MV-4-11 (cell line): ENCODE results near the gene OR2H1.
"Not testable (repeated sequence)": the region's sequence is repeated elsewhere in the genome, so short reads cannot be mapped to it uniquely, and the experiment has no call there.

Experiments used
- DNase-seq: peaks from one replicate; lab custom pipeline; 2025; lab: John Stamatoyannopoulos, UW

OR2H1 gene

DNA sequence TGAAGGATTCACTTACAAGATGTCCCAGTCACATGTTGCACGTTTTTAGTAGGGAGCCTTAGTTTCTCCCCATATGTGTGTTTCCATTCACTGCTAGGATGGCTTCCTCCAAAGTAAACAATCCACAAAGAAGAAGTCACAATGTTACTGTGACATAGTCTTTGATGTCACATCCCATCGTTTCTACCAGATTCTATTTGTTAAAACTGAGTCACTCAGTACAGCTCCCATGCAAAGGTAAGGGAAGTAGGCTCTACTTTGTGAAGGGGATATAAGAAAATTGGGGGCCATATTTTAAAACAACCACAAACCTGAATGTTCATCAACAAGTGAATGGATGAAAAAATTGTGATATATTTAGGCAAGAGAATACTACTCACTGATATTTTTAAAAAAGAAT is at the start of gene OR2H1, which contains the start of gene OR11A1:
TSS of gene OR2H1 (plus strand) at position 185 of the 400 bp plus-strand sequence. CDS start 4,615 bp downstream, outside the sequence.
TSS of gene OR11A1 (minus strand) at position 101 of the 400 bp plus-strand sequence. CDS start 29,430 bp downstream, outside the sequence.
- no peak for DNase-seq

DNA sequence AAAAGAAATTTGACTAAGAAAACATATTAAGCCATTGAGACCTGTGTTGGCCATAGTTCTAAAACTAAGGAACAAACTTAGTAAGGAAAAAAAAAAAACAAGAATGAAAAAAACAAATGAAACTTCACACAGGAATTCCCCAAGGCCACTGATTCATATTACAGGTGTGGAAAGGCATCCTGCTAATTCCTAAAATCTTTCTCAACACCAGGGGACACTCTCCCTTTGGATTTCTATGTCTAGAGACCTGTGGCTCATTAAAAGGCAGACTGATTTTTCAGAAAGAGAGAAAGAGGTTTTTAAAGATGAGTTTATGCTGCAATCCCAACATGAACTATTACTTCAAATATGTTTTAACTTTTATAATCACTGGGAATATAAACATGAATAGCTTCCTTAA is 42.4 kb upstream of the OR2H1 start, which contains the start of gene OR12D1:
TSS of gene OR12D1 (plus strand) at position 341 of the 400 bp plus-strand sequence.
- no peak for DNase-seq

DNA sequence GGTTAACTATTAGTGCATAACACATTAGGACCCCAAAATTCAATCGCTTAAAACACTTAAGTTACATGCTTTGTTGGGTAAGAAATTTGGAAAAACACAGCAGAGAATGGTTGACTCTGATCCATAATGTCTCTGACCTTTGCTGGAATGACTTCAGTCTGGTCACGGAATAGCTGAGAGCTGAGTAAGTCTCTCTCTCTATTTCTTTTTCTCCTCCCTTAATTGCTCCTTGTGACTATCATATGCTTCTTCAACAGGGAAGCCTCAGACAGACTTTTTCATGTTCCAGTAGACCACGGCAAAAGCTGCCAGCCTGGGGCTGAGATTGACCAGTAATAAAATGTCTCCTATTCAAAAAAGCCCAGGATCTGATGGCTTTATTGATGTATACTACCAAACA is 37.4 kb upstream of the OR2H1 start:
- no peak for DNase-seq

DNA sequence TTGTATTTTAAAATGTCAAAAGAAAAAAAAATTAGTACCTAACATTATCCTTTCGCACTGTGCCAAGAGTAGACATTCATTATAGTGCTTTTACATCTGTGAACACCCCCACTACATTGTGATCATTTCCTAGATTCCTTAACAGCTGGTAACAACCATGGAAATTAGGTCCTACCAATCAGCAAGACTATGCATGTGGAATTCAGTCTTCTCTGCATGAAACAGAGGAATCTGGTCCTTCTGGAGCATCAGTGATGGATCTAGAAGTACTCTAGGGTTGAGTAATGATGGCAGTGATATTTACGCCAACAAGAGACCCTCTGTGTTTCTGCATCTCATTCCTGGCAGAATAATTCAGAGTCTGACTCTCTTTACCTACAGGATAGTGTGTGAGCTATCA is 32.8 kb upstream of the OR2H1 start:
- DNase-seq = no peak

DNA sequence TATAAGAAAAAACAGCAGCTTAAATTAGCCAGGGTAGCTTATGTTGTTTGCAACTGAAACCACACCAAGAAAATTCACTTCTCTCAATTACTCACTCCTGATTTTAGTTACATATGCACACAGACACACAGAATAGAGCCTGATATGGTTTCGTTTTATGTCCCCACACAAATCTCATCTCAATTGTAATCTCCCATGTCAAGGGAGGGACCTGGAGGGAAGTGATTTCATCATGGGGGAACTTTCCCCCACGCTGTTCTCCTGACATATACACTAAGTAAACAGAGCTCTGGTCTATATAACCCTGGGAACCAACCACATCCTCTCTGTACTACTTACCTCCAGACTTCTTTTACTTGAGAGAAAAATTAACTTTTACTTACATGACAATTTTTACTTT is 32.4 kb upstream of the OR2H1 start:
- DNase-seq = no peak

DNA sequence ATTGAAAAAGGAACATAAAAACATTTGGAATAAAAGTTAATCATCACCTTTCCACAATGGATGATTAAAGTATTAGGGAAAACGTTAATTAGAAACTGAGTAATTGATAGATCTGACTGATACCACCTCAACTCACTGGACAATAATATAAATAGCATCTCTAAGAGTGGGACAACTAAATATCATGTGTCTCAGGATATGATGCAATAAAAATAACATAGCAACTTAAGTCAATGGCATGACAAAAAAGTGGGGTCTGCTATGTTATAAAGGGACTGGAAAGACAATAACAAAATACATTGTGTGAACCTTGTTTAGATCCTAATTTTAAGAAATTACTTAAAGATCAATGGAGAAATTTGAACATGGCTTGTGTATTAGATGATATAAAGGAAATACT is 31.9 kb upstream of the OR2H1 start:
- no peak for DNase-seq

DNA sequence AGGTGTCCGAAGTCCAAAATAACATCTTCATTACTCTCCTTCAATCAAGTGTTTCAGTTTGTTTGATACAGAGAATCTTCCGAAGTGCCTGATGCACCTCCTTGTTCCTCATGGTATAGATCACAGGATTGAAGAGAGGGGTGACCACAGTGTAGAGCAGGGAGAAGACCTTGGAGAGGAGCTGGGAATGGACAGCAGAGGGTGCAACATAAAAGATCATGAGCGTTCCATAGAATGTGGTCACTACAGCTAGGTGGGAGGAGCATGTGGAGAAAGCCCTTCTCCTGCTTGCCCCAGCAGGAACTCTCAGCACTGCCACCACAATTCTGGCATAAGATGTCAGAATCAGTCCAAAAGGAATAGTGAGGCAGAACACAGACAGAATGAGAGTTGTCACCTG is 30.3 kb upstream of the OR2H1 start:
- DNase-seq = no peak

DNA sequence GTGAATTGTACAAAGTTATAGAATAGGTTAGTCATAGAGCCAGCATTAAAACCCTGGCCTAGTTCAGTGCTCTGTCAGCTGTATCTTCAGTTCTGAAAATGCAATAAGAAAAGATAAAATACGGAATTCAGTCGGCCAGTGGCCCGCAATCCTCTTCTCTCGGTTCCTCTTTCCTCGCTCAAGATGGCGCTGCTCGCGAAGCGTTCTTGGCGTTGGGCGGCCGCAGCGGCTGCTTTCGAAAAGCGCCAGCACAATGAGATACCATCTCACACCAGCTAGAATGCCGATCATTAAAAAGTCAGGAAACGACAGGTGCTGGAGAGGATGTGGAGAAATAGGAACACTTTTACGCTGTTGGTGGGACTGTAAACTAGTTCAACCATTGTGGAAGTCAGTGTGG is 20.2 kb upstream of the OR2H1 start:
- not testable (repeated sequence) for DNase-seq

DNA sequence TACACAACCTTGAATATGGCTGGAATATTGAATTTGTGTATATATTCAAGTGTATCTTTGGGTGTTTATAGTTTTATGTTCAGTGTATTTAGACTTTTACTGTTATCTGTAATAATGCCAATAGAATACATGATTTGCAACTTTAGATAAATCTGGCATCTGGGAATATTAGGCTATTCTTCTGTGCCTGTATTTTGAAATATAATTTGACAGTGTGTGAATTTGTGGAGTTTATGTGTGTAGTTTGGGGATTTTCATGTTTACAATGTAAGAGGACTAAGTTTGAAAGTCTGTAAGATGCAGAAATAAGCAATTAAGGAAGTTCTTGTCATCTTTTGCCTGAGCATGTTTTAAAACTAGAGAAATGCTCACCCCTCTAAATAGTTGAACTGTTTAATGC is 17.9 kb upstream of the OR2H1 start, which contains the start of gene OR10C1:
TSS of gene OR10C1 (plus strand) at position 301 of the 400 bp plus-strand sequence. CDS start 710 bp downstream, outside the sequence.
- no peak for DNase-seq

DNA sequence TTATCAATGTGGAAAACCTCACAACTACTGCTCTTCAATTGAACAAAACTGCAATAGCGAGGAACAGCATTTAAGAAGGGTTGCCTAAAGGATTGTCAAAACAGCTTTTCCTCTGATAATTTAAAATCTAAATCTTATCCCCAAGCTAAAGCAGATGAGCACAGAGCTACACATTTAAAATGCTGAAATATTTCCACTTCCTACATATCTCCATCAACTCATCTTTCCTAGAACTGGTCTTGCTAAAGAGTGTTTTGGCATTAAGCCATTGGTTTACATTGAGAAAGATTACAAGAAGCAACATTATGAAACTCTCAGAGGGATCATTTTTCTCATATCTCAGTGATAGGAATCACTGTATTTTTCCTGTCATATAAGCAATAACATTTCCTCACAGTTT is 14.2 kb upstream of the OR2H1 start:
- DNase-seq = peak; percentile 11

DNA sequence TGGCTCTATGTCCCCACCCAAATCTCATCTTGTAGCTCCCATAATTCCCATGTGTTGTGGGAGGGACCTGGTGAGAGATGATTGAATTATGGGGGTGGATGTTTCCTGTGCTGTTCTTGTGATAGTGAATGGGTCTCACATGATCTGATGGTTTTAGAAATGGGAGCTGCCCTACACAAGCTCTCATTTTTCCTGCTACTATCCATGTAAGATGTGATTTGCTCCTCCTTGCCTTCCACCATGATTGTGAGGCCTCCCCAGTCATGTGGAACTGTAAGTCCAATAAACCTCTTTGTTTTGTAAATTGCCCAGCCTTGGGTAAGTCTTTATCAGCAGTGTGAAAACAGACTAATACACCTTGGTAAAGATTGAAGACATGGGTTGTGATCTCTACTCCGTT is 12.9 kb upstream of the OR2H1 start:
- DNase-seq = not testable (repeated sequence)

DNA sequence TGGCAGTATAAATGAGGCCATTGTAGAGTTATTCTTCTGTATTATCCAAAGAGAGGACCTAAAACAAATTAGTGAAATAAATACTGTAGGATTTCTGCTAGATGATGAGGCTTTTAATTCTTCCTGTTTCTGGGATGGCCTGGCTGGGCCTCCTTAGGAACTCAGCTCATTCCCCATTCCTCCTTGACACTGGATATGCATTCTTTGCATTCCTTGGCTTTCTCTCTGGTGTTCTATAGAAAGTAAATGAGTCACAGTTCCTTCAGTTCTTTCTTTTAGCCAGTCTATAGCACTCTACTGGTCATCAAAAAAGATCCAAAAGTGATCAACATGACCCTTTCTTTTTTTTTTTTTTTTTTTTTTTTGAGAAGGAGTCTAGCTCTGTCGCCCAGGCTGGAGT is 9.3 kb upstream of the OR2H1 start:
- DNase-seq = no peak

DNA sequence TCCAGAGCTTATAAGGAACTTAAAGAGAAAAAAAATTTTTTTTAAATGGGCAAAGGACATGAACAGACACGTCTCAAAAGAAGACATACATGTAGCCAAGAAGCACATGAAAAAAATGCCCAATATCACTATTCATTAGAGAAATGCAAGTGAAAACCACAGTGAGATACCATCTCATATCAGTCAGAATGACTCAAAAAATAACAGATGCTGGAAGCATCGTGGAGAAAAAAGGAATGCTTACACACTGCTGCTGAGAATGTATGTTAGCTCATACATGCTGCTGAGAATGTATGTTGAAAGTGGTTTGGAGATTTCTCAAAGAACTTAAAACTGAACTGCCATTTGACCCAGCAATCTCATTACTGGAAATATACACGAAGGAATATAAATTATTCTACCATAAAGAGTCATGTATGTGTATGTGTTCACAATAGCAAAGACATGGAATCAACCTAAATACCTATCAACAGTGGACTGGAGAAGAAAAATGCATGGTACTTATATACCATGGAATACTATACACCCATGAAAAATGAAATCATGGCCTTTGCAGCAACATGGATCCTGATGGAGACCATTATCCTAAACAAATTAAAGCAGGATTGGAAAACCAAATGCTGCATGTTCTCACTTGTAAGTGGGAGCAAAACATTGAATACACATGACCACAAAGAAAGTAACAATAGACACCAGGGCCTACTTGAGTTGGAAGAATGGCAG is 5.3 kb upstream of the OR2H1 start:
- no peak for DNase-seq

DNA sequence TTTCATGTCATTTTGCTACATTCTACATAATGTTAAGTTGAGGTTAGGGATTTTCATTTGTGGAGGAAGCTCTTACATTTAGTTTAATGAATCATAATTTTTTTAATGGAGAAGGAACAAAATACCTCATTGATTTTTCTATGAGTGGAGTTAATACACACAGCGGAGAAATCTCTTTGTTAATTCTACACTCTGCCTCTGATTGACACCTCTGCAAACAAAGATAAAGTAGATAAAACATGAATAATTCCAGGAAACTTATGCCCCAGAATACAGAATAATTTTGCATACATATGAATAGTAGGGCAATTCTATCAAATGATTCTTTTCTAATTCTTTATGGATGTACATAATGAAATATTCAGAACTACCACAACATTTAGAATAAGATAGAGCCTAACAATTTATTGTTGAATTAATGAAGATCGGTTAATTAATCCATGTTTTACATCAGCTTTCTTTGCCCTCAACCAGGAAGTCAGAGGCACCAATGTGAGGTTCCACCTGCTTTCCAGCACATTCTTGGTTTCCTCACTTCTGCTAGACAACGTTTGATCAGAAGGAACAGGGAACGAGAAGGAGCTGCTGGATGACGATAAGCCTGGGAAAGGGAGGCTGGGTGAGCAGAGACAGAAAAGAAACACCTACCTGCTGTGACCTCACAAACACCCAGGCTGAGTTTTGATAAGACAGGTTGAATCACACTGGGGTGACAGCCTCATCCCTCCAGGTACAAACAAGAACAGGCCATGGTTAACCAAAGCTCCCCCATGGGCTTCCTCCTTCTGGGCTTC is 4.3 kb downstream of the OR2H1 start:
- no peak for DNase-seq

DNA sequence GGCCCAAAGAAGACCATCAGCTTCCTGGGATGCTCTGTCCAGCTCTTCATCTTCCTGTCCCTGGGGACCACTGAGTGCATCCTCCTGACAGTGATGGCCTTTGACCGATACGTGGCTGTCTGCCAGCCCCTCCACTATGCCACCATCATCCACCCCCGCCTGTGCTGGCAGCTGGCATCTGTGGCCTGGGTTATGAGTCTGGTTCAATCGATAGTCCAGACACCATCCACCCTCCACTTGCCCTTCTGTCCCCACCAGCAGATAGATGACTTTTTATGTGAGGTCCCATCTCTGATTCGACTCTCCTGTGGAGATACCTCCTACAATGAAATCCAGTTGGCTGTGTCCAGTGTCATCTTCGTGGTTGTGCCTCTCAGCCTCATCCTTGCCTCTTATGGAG is 5.1 kb downstream of the OR2H1 start:
- DNase-seq = no peak

DNA sequence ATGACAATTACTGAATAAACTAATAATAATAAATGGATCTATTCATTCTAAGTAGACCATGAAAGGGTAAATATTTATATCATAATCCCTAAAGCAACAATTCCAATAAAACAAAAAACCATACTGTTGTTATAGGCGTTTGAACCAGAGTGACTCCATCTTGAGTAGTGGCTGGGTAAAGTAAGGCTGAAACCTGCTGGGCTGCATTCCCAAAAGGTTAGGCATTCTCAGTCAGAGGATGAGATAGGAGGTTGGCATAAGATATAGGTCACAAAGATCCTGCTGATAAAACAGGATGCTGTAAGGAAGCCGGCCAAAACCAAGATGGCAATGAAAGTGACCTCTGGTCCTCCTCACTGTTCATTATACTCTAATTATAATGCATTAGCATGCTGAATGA is 8.3 kb downstream of the OR2H1 start:
- no peak for DNase-seq

DNA sequence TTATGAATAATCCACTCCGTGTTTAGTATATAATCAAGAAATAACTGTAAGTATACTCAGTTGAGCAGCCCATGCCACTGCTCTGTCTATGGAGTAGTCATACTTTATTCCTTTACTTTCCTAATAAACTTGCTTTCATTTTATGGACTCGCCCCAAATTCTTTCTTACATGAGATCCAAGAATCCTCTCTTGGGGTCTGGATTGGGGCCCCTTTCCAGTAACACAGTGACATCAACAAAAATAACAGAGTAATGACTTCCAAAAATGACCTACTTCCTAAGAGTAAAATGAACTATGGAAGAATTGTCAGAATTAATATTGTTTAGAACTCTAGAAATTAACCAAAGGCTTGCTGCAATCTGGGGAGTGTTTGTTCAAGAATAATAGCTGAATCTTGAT is 8.8 kb downstream of the OR2H1 start:
- no peak for DNase-seq

DNA sequence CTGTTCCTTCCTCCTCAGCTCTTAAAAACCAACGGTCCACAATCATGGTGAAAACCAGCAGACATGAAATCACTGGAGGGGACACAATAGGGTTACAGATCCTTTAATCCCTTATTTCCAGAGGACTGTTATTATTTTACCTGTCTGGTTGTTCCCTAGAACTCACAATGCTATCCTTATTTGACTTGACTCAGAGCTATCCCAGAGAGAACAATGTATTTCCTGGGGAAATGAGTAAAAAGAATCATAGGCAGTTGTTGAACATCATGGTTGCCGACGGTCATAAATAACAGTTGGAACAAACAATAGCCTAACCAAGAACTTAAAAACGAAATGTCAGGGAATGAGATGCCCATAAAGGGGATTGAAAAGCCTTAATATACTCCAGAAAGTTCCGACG is 9.3 kb downstream of the OR2H1 start:
- DNase-seq = no peak

DNA sequence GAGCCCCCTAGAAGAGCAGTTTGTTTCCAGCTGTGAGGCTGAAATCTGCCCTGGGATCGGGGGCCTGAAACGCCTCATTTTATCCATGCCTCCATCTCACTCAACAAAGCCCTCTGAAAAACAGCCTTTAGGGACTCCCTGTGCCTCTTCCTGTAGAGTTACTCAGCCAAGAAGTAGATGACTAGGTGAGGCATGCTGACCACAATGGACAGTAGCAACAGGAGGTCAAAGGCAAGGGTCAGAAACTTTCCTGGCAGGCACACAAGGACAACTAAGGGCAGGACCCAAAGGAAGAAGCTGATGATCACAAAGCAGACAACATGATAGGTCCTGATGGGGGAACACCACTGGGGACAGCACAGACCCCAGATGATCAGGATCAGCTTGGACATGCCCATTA is 18.0 kb downstream of the OR2H1 start:
- DNase-seq = no peak

DNA sequence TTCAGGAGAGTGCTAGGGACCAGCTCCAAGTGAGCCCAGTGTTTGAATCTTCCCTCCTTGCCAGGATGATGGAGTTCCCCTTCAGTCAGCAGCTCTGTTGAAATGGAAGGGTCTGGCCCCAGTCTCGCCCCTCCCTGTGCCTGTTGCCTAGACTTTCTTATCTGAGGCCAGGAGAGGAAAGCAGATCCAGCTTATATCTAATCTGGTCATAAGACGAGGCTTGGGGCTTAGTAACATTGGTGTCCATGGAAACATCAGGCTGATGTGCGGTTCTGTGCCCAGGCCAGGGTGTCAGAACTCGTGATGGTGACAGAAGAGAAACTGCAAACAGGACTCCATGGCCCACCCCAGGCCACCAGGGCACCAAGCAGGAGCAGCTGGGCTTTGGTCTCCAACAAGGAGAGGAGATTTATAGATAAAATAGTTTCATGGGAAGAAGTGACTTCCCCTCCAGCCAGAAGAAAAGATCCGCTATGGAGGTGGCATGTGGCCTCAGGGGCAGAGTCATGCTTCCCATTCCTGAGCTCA is 21.0 kb downstream of the OR2H1 start:
- DNase-seq = no peak

DNA sequence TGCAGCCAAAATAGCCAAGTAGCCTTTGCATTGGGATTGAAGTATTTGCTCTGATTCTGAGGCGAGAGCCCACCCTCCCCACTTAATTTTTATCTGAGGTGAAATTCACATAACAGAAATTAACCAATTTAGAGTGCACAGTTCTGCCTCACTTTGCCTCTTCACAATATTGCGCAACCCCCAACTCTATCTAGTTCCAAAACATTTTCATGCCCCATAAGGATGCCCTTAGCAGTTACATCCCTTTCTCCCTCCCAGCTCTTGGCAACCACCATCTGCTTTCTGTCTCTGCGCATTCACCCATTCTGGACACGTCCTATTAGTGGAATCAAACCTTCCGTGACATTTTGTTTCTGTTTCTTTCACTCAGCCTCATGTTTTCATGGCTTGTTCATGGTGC is 21.8 kb downstream of the OR2H1 start:
- DNase-seq = no peak

DNA sequence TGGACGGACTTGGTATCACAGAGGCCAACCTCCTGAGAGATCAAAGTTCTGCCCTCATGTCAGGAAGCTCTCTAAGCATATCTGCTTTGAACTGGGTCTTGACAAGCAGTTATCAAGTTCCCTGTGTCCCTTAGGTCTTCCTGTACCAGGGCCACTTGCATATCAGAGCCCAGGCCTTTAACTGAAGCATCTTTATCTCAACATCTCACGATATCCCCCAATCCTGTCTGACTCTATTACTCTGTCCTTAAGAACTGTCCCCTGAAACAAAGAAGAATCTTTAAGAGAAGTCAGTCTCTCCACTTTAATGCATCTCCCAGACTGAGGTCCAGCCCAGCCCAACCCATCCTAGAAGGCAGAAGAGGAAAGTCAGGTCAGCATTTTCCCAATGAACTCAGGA is 22.6 kb downstream of the OR2H1 start:
- no peak for DNase-seq

DNA sequence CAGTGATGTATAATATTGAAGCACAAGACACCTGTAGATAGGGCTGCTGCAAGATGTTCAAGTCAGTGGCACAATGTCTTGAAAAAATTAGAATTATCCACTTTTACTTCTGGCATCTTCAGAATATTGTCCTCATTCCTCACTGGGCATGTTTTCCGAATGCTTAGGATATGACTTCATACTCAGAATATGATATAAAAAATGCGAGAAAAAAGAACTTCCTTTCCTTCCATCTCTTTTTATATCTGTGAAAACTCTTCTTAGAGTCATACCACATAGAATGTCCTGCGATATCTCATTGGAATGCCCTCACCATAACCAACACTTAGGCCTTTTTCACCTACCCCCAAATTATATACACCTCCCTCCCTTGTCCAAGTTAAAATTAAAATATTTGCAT is 26.2 kb downstream of the OR2H1 start:
- no peak for DNase-seq
